K562 (cell line): ENCODE results near the gene ZNF528.

Experiments
- ATF4 ChIP-seq: fragments of 450-650 bp; formaldehyde crosslinking; IDR thresholded peaks from 2 replicates; pipeline ENCODE4 v1.4.0; 2022; ENCODE audit warnings: mild to moderate bottlenecking, moderate library complexity
- FOS ChIP-seq: IDR thresholded peaks from 3 replicates; pipeline ENCODE4 v1.6.1; 2011; ENCODE audit not compliant: insufficient read length; ENCODE audit errors: extremely low read depth
- FOSL1 ChIP-seq: fragments of 200-800 bp; sonication (Bioruptor generic); conservative IDR thresholded peaks from 2 replicates; pipeline ENCODE4 v1.6.1; 2016; ENCODE audit warnings: missing genetic modification characterization, missing compliant biosample characterization
- GABPA ChIP-seq: fragments of 200-800 bp; sonication (Bioruptor generic); conservative IDR thresholded peaks from 2 replicates; pipeline ENCODE4 v1.6.1; 2016; ENCODE audit warnings: low read depth, missing genetic modification characterization, missing compliant biosample characterization
- HDAC6 ChIP-seq: IDR thresholded peaks from 2 replicates; pipeline ENCODE4 v1.6.1; 2012; ENCODE audit warnings: low read depth, mild to moderate bottlenecking, control low read depth, inconsistent platforms, low read length, moderate library complexity
- NCOR1 ChIP-seq: fragments of 450-650 bp; IDR thresholded peaks from 2 replicates; pipeline ENCODE4 v1.6.1; 2016; ENCODE audit warnings: mild to moderate bottlenecking, moderate library complexity
- NFE2L1 ChIP-seq: fragments of 450-650 bp; IDR thresholded peaks from 2 replicates; pipeline ENCODE4 v1.6.1; 2016; ENCODE audit warnings: missing genetic modification characterization, low read depth, mild to moderate bottlenecking, missing compliant biosample characterization, moderate library complexity, borderline replicate concordance
- NFIC ChIP-seq: fragments of 450-650 bp; IDR thresholded peaks from 2 replicates; pipeline ENCODE4 v1.6.1; 2017; ENCODE audit warnings: mild to moderate bottlenecking, inconsistent platforms
- NKRF ChIP-seq: fragments of 450-650 bp; IDR thresholded peaks from 2 replicates; pipeline ENCODE4 v1.6.1; 2016; ENCODE audit warnings: borderline replicate concordance
- PHTF2 ChIP-seq: fragments of 250-450 bp; sonication (Bioruptor Pico); IDR thresholded peaks from 2 replicates; pipeline ENCODE4 v1.5.0; 2021; ENCODE audit warnings: mild to moderate bottlenecking
- SRSF1 ChIP-seq: fragments of 200-400 bp; formaldehyde crosslinking; IDR thresholded peaks from 2 replicates; pipeline ENCODE4 v1.6.1; 2017; ENCODE audit warnings: mild to moderate bottlenecking, low read depth, low read length, moderate library complexity
- WHSC1 ChIP-seq: IDR thresholded peaks from one replicate; pipeline ENCODE4 v1.6.1; 2012; ENCODE audit warnings: low read length, control low read depth, inconsistent platforms
- ZNF174 ChIP-seq: fragments of 250-450 bp; sonication (Bioruptor Pico); IDR thresholded peaks from 2 replicates; pipeline ENCODE4 v1.4.0; 2020; ENCODE audit warnings: mild to moderate bottlenecking
- ZNF263 ChIP-seq: sonication (generic); formaldehyde crosslinking; IDR thresholded peaks from 2 replicates; pipeline ENCODE4 v1.8.0; 2022; ENCODE audit warnings: mild to moderate bottlenecking, missing genetic modification reagents, borderline replicate concordance

GRCh38 chr19:52369559-52370340 is 27.9 kb upstream of the ZNF528 start, which contains the start of gene ZNF880:
- TF ChIP-seq NCOR1 (no peak), NFIC (no peak), SRSF1 (no peak), FOSL1 (tag) (no peak), ZNF263 (CRISPR knock-in tag) (no peak), WHSC1 (no peak), PHTF2 (no peak), GABPA (peak; percentile 76), NFE2L1 (tag) (no peak), HDAC6 (no peak), ATF4 (CRISPR knock-in tag) (no peak), FOS (no peak), NKRF (no peak), ZNF174 (CRISPR knock-in tag) (no peak)
